ENCODE measurements around the gene SERPINB3. TPM values are rescaled to one million over a fixed set of nuclear protein-coding genes. Genes with fewer than 3 reads are reported as not detected.

SERPINB3 gene
- total and polyA plus RNA-seq, 2 experiments from 2014 or later, result 0.27 to 0.59 TPM

DNA sequence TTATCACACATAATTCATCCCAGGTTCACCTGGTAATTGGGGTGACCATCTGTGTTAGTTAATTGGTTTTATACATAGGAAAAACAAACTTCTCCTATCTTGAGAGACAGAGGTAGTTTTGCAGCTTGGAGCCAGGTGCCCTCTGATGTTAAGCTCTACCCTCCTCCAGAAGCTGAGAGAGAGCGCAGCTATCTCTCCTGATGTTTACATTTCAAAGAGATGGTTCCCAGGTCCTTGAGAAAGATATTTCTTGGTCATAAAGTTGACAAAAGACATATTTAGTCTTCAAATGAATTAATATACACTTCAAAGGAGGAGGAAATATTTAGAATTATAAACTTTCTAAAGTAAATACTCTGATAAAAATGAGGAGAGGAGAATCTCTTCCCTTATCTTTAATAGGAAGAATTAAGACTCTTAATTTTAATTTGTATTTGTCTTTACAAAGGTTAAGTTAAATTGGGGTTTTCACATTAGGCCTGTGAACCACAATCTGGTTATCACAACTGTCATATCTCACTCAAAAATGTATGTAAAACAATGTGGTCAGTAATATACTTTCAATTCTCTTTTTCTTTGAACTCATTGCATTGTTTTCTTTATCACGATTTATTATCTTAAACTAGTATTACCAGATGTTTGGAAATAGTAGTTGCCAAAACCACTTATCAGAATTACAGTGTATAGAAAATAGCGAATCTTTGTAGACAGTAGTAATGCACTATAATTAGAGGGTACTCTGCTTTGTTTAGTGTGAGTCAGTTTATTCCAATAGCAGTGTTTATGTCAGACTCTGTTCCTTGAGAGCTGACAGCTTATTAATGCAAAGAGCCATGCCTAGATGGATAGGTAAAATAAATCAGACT, 44.4 kb downstream of the SERPINB3 start:
- Histone ChIP-seq H2AFZ (peak overlapping the region; percentile 18; the same call in 1 of the 2 replicates), H3K4me1 (ENCODE audit: insufficient read depth) (peaks cover 9% of the 10 kb centered on the region), H3K79me2 (replicated peaks; ENCODE audit: insufficient read depth) (no peaks in the 10 kb centered on the region), H4K20me1 (replicated peaks; ENCODE audit: insufficient read depth) (no peaks in the 10 kb centered on the region), H3K4me3 (no peak overlapping the region), H3K27ac (ENCODE audit: low read depth) (no peak overlapping the region), H3K9me2 (ENCODE audit: insufficient read depth) (peaks cover 6% of the 10 kb centered on the region), H3K4me2 (no peak overlapping the region), H3F3A (replicated peaks; ENCODE audit: low read depth) (no peaks in the 10 kb centered on the region), H3K27me3 (ENCODE audit: insufficient read depth) (no peaks in the 10 kb centered on the region), H3K36me3 (ENCODE audit: insufficient read depth) (no peaks in the 10 kb centered on the region)
- TF ChIP-seq EZH2phosphoT487 (IDR thresholded peaks at IDR 0.05; ENCODE audit: unreplicated experiment) (no peak), POLR2AphosphoS5 (IDR thresholded peaks at IDR 0.05; ENCODE audit: low read depth) (no peak), JUNB (IDR thresholded peaks at IDR 0.05; ENCODE audit: unreplicated experiment) (no peak), CREB1 (CRISPR knock-in tag; IDR thresholded peaks at IDR 0.05; ENCODE audit: low read depth) (no peak)
- Mint-ChIP-seq H3K27ac (no peak overlapping the region), H3K9me3 (peaks cover 7% of the 10 kb centered on the region), H3K27me3 (ENCODE audit: insufficient read depth, low read depth, poor library complexity) (no peaks in the 10 kb centered on the region), H3K4me1 (peaks cover 8% of the 10 kb centered on the region; the same call in 2 of the 3 replicates), H3K36me3 (ENCODE audit: low read depth) (no peaks in the 10 kb centered on the region), H3K4me3 (no peak overlapping the region)
- ATAC-seq (peak; percentile 53; the same call in 2 of the 3 replicates), DNase-seq (ENCODE audit: low spot score) (peak; percentile 22)

DNA sequence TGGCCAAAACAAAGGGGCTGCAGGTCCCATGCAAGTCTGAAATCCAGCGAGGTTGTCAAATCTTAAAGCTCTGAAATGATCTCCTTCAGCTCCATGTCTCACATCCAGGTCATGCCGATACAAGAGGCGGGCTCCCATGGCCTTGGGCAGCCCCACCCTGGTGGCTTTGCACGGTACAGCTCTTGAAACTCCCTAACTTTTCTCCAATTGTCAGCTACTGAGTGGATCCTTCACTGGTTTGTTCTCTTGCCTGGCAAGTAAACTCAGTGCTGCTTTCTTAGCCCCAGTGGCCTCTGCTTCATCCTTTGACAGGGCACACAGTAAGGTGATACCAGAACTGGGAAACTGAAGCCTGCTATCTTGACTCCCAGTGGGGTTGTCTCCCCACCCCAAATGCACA, 48.3 kb downstream of the SERPINB3 start:
- no peak overlapping the region for H3K27ac ChIP-seq (ENCODE audit: low read depth)
- Mint-ChIP-seq H3K36me3 (ENCODE audit: low read depth) (no peaks in the 10 kb centered on the region), H3K4me3 (no peak overlapping the region), H3K4me1 (peaks cover 8% of the 10 kb centered on the region; the same call in 2 of the 3 replicates), H3K9me3 (peaks cover 4% of the 10 kb centered on the region; the same call in 2 of the 3 replicates), H3K27me3 (ENCODE audit: insufficient read depth, low read depth, poor library complexity) (no peaks in the 10 kb centered on the region), H3K27ac (no peak overlapping the region)
- H3K9me2 ChIP-seq (ENCODE audit: insufficient read depth), result no peaks in the 10 kb centered on the region; the same call in 1 of the 2 replicates
- ATAC-seq (no peak), DNase-seq (ENCODE audit: low spot score) (peak; percentile 3)
- H3K27me3 ChIP-seq (ENCODE audit: insufficient read depth), result no peaks in the 10 kb centered on the region
- no peak overlapping the region for H3K4me2 ChIP-seq
- no peaks in the 10 kb centered on the region for H3F3A ChIP-seq (replicated peaks; ENCODE audit: low read depth)
- no peak overlapping the region for H2AFZ ChIP-seq
- no peaks in the 10 kb centered on the region for H4K20me1 ChIP-seq (replicated peaks; ENCODE audit: insufficient read depth)
- no peaks in the 10 kb centered on the region for H3K36me3 ChIP-seq (ENCODE audit: insufficient read depth)
- peaks cover 9% of the 10 kb centered on the region for H3K4me1 ChIP-seq (ENCODE audit: insufficient read depth)
- no peaks in the 10 kb centered on the region for H3K79me2 ChIP-seq (replicated peaks; ENCODE audit: insufficient read depth)
- H3K4me3 ChIP-seq, result no peak overlapping the region
- TF ChIP-seq NANOG (IDR thresholded peaks at IDR 0.05; ENCODE audit: borderline replicate concordance), result no peak
- no peak for TF ChIP-seq REST (IDR thresholded peaks at IDR 0.05; ENCODE audit: unreplicated experiment)
- TF ChIP-seq CTCF (conservative IDR thresholded peaks at IDR 0.05; ENCODE audit: low read depth in 2 of 2), result no peak
- TF ChIP-seq EZH2phosphoT487 (IDR thresholded peaks at IDR 0.05; ENCODE audit: unreplicated experiment), result no peak
- no peak for TF ChIP-seq JUNB (IDR thresholded peaks at IDR 0.05; ENCODE audit: unreplicated experiment)
- TF ChIP-seq ZNF331 (CRISPR knock-in tag; IDR thresholded peaks at IDR 0.05; ENCODE audit: low read depth), result no peak
- TF ChIP-seq POLR2AphosphoS5 (IDR thresholded peaks at IDR 0.05; ENCODE audit: low read depth), result no peak
- no peak for TF ChIP-seq EZH2 (IDR thresholded peaks at IDR 0.05; ENCODE audit: low read depth, unreplicated experiment)

All from GM23338 (cell line).